Kidney (tissue), 14 donors: Measurements from ENCODE around the gene PFN3. TPM values are rescaled to one million over a fixed set of nuclear protein-coding genes. Genes with fewer than 3 reads are reported as not detected.

Source experiments
- DNase-seq, 5 donors: peaks; one replicate each; pipeline ENCODE4 v3.0.0-alpha.2; 2013 to 2020
- FAIRE-seq: peaks from 2 replicates; lab custom pipeline; 2012; peaks lifted over from hg19 to GRCh38; lab: Jason Lieb, UNC
- H3K27ac ChIP-seq, 2 donors: one replicate each; pipeline ENCODE4 v1.7.0; 2013; ENCODE audit warnings: low read depth in 2 of 2, low read length in 2 of 2, inconsistent platforms in 1 of 2
- H3K27me3 ChIP-seq: one replicate; pipeline ENCODE4 v1.7.1; 2013; ENCODE audit warnings: low read length, inconsistent platforms; ENCODE audit not compliant: control insufficient read depth, insufficient read depth
- H3K36me3 ChIP-seq, 3 donors: one replicate each; pipeline versions ENCODE4 v1.7.0 to v1.7.1; 2013; ENCODE audit warnings: low read length in 3 of 3, control low read depth in 1 of 3, inconsistent platforms in 1 of 3; ENCODE audit not compliant: insufficient read depth in 3 of 3, control insufficient read depth in 2 of 3
- H3K4me1 ChIP-seq, 3 donors: one replicate each; pipeline versions ENCODE4 v1.7.0 to v1.7.1; 2013; ENCODE audit warnings: low read length in 3 of 3, inconsistent platforms in 1 of 3, low read depth in 1 of 3; ENCODE audit not compliant: control insufficient read depth in 2 of 3, insufficient read depth in 2 of 3
- H3K4me3 ChIP-seq, 3 donors: one replicate each; pipeline versions ENCODE4 v1.7.0 to v1.8.1; 2013; ENCODE audit warnings: low read length in 3 of 3, control low read depth in 1 of 3, inconsistent platforms in 1 of 3
- H3K9ac ChIP-seq, 3 donors: one replicate each; pipeline versions ENCODE4 v1.7.0 to v1.7.1; 2013; ENCODE audit warnings: low read length in 3 of 3, control low read depth in 1 of 3, inconsistent platforms in 1 of 3
- H3K9me3 ChIP-seq, 3 donors: one replicate each; pipeline versions ENCODE4 v1.7.0 to v1.7.1; 2013; ENCODE audit warnings: low read length in 3 of 3, control low read depth in 1 of 3, inconsistent platforms in 1 of 3; ENCODE audit not compliant: control insufficient read depth in 2 of 3, insufficient read depth in 1 of 3
- intact Hi-C: fragments of 100-400 bp; cut with DNase I; formaldehyde crosslinking; loops from one replicate; pipeline ENCODE4 v1.11.1; 2022
- polyA plus RNA-seq: library from polyadenylated mRNA; stranded (reverse); fragments of 350-450 nt; fragmentation: Illumina TruSeq; extraction: RNeasy Lipid Tissue Mini Kit (QIAGEN cat#74804); gene quantifications from one replicate; pipeline ENCODE4 v1.2.3, GENCODE V29; 2014; ENCODE audit warnings: low read depth, low replicate concordance; ENCODE audit not compliant: insufficient read depth
- total RNA-seq: library from RNA; stranded (reverse); fragmentation: NEBNext Ultra II Directional; extraction: Animal tissue kit (Norgen Biotek cat#: 25700); gene quantifications from one replicate; pipeline ENCODE4 v1.2.1, GENCODE V29; 2021
- TF ChIP-seq, protein P1 (sequence below): IDR thresholded peaks from 3 replicates; pipeline ENCODE4 v1.5.1; 2012; ENCODE audit warnings: mild to moderate bottlenecking, moderate library complexity, borderline replicate concordance; ENCODE audit not compliant: insufficient read depth; ENCODE audit errors: extremely low read depth
- donor health status: control.
- donor health status: control.
- donor health status: control.
- donor health status: control.
- donor health status: control.
- donor health status: DM: yes; HTN: yes; CAD: no.
- donor health status: Normal renal cell carcinoma (clear cell type).

The PFN3 gene
- total and polyA plus RNA-seq, 2 donors from 2014 or later, result not detected

DNA sequence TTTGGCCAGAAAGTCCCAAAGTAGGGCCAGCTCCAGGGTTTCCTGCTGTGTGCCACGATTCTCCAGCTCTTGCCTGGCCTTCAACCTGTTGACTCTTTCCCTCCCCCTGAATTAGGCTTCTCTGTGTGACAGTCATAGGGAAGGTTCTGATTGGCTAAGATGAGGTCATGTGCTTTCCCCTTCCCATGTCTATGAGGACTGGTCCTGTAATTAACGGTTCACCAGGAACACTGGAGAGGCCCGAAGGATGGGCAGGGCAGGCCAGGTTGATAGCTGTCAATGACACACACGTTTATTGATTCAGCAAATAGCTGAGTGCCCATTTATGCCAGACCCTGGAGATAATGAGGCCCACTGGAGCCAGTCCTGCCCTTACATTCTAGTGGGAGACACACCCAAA, 37.2 kb upstream of the PFN3 start:
- TF ChIP-seq, protein P1, sequence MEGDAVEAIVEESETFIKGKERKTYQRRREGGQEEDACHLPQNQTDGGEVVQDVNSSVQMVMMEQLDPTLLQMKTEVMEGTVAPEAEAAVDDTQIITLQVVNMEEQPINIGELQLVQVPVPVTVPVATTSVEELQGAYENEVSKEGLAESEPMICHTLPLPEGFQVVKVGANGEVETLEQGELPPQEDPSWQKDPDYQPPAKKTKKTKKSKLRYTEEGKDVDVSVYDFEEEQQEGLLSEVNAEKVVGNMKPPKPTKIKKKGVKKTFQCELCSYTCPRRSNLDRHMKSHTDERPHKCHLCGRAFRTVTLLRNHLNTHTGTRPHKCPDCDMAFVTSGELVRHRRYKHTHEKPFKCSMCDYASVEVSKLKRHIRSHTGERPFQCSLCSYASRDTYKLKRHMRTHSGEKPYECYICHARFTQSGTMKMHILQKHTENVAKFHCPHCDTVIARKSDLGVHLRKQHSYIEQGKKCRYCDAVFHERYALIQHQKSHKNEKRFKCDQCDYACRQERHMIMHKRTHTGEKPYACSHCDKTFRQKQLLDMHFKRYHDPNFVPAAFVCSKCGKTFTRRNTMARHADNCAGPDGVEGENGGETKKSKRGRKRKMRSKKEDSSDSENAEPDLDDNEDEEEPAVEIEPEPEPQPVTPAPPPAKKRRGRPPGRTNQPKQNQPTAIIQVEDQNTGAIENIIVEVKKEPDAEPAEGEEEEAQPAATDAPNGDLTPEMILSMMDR, result no peak
- Histone ChIP-seq H3K4me1 (no peaks in the 10 kb centered on the region), H3K9me3 (no peaks in the 10 kb centered on the region), H3K4me3 (no peak overlapping the region), H3K27me3 (no peaks in the 10 kb centered on the region), H3K9ac (no peak overlapping the region), H3K36me3 (peaks cover 2 to 13% (median 10%) of the 10 kb centered on the region in 3 donors), H3K27ac (no peak overlapping the region)
- intact Hi-C loops, result no loop called here
- DNase-seq, result no peak
- FAIRE-seq, result no peak

DNA sequence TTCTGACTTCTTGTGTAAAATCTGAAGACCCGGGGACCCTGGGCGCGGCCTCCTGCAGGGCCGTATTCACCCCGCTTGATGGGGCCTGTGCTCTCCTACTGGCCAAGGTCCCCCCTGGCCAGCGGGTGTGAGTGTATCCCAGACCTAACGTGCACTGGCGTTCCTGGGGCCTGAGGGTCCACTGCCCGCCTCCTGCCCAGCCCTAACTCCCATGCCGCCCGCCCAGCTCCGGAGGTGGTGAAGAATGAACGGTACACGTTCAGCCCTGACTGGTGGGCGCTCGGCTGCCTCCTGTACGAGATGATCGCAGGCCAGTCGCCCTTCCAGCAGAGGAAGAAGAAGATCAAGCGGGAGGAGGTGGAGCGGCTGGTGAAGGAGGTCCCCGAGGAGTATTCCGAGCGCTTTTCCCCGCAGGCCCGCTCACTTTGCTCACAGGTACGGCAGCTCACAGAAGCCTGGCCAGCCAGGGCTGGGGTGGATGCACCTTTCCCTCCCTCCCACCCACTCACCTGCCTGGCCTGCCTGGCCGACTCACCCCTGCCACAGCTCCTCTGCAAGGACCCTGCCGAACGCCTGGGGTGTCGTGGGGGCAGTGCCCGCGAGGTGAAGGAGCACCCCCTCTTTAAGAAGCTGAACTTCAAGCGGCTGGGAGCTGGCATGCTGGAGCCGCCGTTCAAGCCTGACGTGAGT, 35.5 kb upstream of the PFN3 start:
- Histone ChIP-seq H3K4me3 (no peak overlapping the region), H3K36me3 (peaks cover 2 to 13% (median 10%) of the 10 kb centered on the region in 3 donors), H3K4me1 (no peaks in the 10 kb centered on the region), H3K27me3 (no peaks in the 10 kb centered on the region), H3K9ac (no peak overlapping the region), H3K9me3 (no peaks in the 10 kb centered on the region), H3K27ac (no peak overlapping the region)
- FAIRE-seq, result no peak
- TF ChIP-seq, protein P1, result no peak
- DNase-seq, result no peak
- intact Hi-C loops, result no loop called here

DNA sequence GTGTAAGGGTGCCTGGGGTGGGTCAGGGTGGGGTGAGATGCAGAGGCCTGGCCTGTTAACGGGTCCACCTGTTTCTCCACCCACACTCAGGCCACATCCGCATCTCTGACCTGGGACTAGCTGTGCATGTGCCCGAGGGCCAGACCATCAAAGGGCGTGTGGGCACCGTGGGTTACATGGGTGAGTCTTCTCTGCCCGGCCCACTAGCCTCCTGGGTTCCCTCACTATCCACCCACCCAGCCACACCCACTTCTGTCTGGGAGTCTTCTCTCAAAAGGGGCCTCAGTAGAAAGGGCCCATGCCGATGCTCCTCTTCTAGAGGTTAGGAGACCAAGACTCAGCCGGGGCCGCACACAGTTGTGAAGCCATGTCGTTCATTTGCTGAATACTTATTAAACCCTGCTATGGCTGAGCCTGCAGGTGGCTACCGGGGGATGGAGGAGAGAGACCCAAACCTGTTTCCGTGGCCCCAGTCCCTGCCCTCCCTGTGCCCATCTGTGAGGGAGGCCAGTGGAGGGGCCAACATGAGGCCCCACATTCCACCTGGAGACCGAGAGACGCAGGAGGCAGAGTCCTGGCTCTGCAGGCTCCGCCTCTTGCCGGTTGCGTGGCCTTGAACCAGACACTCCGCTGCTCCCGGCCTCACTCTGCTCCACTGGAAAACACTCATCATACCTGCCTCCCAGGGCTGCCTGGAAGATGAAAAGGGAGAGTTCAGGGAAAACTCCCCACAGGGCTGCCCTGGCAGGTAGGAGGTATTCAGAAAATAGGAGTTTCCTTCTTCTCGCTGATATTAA, 34.7 kb upstream of the PFN3 start:
- Histone ChIP-seq H3K9ac (no peak overlapping the region), H3K27ac (no peak overlapping the region), H3K4me1 (no peaks in the 10 kb centered on the region), H3K9me3 (no peaks in the 10 kb centered on the region), H3K27me3 (no peaks in the 10 kb centered on the region), H3K4me3 (no peak overlapping the region), H3K36me3 (peaks cover 2 to 13% (median 10%) of the 10 kb centered on the region in 3 donors)
- DNase-seq, result no peak
- intact Hi-C loops, result no loop called here
- FAIRE-seq, result no peak
- TF ChIP-seq, protein P1, result no peak
